ENCODE data around the gene FAN1. TPM values are rescaled to one million over a fixed set of nuclear protein-coding genes. Genes with fewer than 3 reads are reported as not detected.

The FAN1 gene
- total RNA-seq, 1 experiment from 2014 or later: 28.2 TPM

GRCh38 chr15:30956216-30957124, 52.8 kb downstream of the FAN1 start:
- H3K18ac ChIP-seq (ENCODE audit: insufficient read length, low read depth, low read length): no peak overlapping the region
- no peak overlapping the region for H3K9ac ChIP-seq (ENCODE audit: extremely low read depth, insufficient read length, low read length)
- H3K56ac ChIP-seq (ENCODE audit: insufficient read length, low read depth, low read length): no peak overlapping the region
- no peaks in the 10 kb centered on the region for H3K79me2 ChIP-seq (ENCODE audit: insufficient read depth, low read length)
- no peaks in the 10 kb centered on the region for H3K23me2 ChIP-seq (ENCODE audit: insufficient read length, low read depth, low read length, poor library complexity, severe bottlenecking)
- no peak overlapping the region for H3K4ac ChIP-seq (ENCODE audit: low read depth, low read length)
- DNase-seq: no peak
- no peak overlapping the region for H2AK5ac ChIP-seq (ENCODE audit: insufficient read length, low read length)
- H3K4me1 ChIP-seq (ENCODE audit: insufficient read depth, low read length): no peaks in the 10 kb centered on the region; the same call in 1 of the 2 replicates
- no peak overlapping the region for H3K14ac ChIP-seq (ENCODE audit: insufficient read depth, low read length)
- H3K27ac Mint-ChIP-seq: peak overlapping the region in 2 of 3 experiments; percentile 32 to 41; a peak in 1 of 7 replicates
- H3K4me1 Mint-ChIP-seq: peaks cover 5 to 11% of the 10 kb centered on the region in 2 experiments; a peak in 2 of 4 replicates
- peaks cover 20 to 77% (median 54%) of the 10 kb centered on the region in 3 experiments; a peak in 6 of 7 replicates for H3K36me3 Mint-ChIP-seq (ENCODE audit: insufficient read depth in 1 of 3, low read depth in 3 of 3)
- H2AFZ ChIP-seq (ENCODE audit: low read length): no peak overlapping the region
- H3K9me3 Mint-ChIP-seq: no peaks in the 10 kb centered on the region
- H3K27ac ChIP-seq (ENCODE audit: insufficient read length, low read depth, low read length): no peak overlapping the region
- H2BK15ac ChIP-seq (ENCODE audit: low read depth, low read length): no peak overlapping the region
- H3K9me3 ChIP-seq (ENCODE audit: control insufficient read depth, low read depth, low read length): no peaks in the 10 kb centered on the region
- H3K79me1 ChIP-seq (ENCODE audit: insufficient read depth, low read depth, low read length, poor library complexity, severe bottlenecking): no peaks in the 10 kb centered on the region
- no peak overlapping the region for H3K4me2 ChIP-seq (ENCODE audit: insufficient read depth, insufficient read length, low read length)
- H3T11ph ChIP-seq (ENCODE audit: low read length): no peak overlapping the region
- H4K91ac ChIP-seq (ENCODE audit: insufficient read length, low read depth, low read length): no peak overlapping the region
- H4K5ac ChIP-seq (ENCODE audit: insufficient read length, low read depth, low read length): no peak overlapping the region
- no peaks in the 10 kb centered on the region for H4K20me1 ChIP-seq (ENCODE audit: control insufficient read depth, insufficient read depth, insufficient read length)
- H3K27me3 ChIP-seq (ENCODE audit: insufficient read depth, low read length): no peaks in the 10 kb centered on the region
- no peaks in the 10 kb centered on the region for H3K27me3 Mint-ChIP-seq (ENCODE audit: low read depth)
- TF ChIP-seq CTCF (conservative IDR thresholded peaks at IDR 0.05): no peak
- H3K23ac ChIP-seq (ENCODE audit: insufficient read length, low read depth, low read length): no peak overlapping the region
- H2BK20ac ChIP-seq (ENCODE audit: low read depth, low read length, poor library complexity, severe bottlenecking): no peak overlapping the region
- H2BK5ac ChIP-seq (ENCODE audit: insufficient read length, low read length): no peak overlapping the region
- H2BK12ac ChIP-seq (ENCODE audit: insufficient read length, low read depth, low read length): no peak overlapping the region
- no peak overlapping the region for H2BK120ac ChIP-seq (ENCODE audit: low read depth, low read length, poor library complexity, severe bottlenecking)
- no CpG with 5 or more reads among the region's 6 CpGs for WGBS (ENCODE audit: extremely low coverage, insufficient read length, low lambda C conversion rate)
- no peak overlapping the region for H4K8ac ChIP-seq (replicated peaks; ENCODE audit: insufficient read length, low read depth, low read length)
- H3K4me3 Mint-ChIP-seq: no peak overlapping the region

Measured in H9 (cell line).